GM12875 (cell line): Measurements from ENCODE around the gene CAPN1.
"Not testable (repeated sequence)": the region's sequence is repeated elsewhere in the genome, so short reads cannot be mapped to it uniquely, and the experiment has no call there.

ENCODE experiments used
- H3K4me3 ChIP-seq: one replicate; pipeline ENCODE4 v1.5.1; 2011; ENCODE audit warnings: low read depth, low read length, control low read depth
- CTCF ChIP-seq: IDR thresholded peaks from 2 replicates; pipeline ENCODE4 v1.5.1; 2011; ENCODE audit warnings: low read depth, mild to moderate bottlenecking, control low read depth, inconsistent platforms, low read length, moderate library complexity, borderline replicate concordance; ENCODE audit not compliant: insufficient read depth

Gene CAPN1

GRCh38 chr11:65135633-65136145 is 46.0 kb upstream of the CAPN1 start:
- peak overlapping the region; percentile 99 for H3K4me3 ChIP-seq
- no peak for TF ChIP-seq CTCF

GRCh38 chr11:65136515-65137096 is 45.1 kb upstream of the CAPN1 start:
- no peak for TF ChIP-seq CTCF
- no peak overlapping the region for H3K4me3 ChIP-seq

- H3K4me3 ChIP-seq: no peak overlapping the region
- no peak for TF ChIP-seq CTCF
Measured at GRCh38 chr11:65141896-65142494, 39.7 kb upstream of the CAPN1 start.

GRCh38 chr11:65147352-65148075 is 34.2 kb upstream of the CAPN1 start:
- no peak for TF ChIP-seq CTCF
- H3K4me3 ChIP-seq: no peak overlapping the region

DNA sequence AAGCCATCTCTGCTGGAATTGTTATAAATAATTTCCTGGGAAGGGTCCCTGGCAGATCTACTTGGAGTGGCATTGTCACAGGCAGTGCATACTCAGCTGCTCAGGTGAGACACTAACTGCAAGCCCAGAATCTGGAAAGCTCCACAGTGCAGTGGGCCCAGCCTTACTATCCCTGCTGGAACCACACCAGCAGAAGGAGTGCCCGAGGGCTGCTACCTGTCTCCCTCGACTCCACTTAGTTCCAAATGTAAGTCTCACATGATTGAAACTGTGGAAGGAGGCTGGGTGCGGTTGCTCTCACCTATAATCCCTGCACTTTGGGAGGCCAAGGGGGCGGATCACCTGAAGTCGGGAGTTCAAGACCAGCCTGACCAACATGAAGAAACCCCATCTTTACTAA is 33.1 kb upstream of the CAPN1 start:
- no peak for TF ChIP-seq CTCF
- no peak overlapping the region for H3K4me3 ChIP-seq

DNA sequence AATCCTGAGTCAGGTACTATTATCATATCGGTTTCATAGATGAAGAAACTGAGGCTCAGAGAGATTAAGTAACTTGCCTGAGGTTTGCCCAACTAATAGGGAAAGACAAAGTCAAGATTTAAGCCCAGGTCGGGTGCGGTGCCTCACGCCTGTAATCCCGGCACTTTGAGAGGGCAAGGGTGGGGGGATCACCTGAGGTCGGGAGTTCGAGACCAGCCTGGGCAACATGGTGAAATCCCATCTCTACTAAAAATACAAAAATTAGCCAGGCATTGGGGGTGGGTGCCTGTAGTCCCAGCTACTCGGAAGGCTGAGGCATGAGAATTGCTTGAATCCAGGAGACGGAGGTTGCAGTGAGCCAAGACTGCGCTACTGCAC is 31.6 kb upstream of the CAPN1 start:
- not testable (repeated sequence) for H3K4me3 ChIP-seq

GRCh38 chr11:65150509-65151299 is 31.0 kb upstream of the CAPN1 start:
- H3K4me3 ChIP-seq: peak overlapping the region; percentile 19
- no peak for TF ChIP-seq CTCF
